Fibroblast of villous mesenchyme (primary cell): ENCODE results near the gene DBNDD2. TPM values are rescaled to one million over a fixed set of nuclear protein-coding genes. Genes with fewer than 3 reads are reported as not detected.
A peak's percentile ranks its signal among the peaks of the same experiment; 100 is the strongest.

Experiments
- DNase-seq: peaks from one replicate; pipeline ENCODE4 v3.0.0-alpha.2; 2010; ENCODE audit warnings: low read depth
- H3K4me3 ChIP-seq: 2 replicates; pipeline ENCODE4 v1.5.1; 2011; ENCODE audit warnings: low read depth, mild to moderate bottlenecking, low read length
- total RNA-seq: library from RNA; depleted of rRNA; stranded (reverse); fragments of >200 nt; gene quantifications from 2 replicates; pipeline ENCODE4 v1.2.3, GENCODE V29; 2012
- TF ChIP-seq, protein P1 (sequence below): IDR thresholded peaks from 2 replicates; pipeline ENCODE4 v1.5.1; 2012; ENCODE audit warnings: low read depth, mild to moderate bottlenecking, low read length; ENCODE audit not compliant: insufficient read depth

The DBNDD2 gene, protein sequence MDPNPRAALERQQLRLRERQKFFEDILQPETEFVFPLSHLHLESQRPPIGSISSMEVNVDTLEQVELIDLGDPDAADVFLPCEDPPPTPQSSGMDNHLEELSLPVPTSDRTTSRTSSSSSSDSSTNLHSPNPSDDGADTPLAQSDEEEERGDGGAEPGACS
- 9.9 and 11.3 TPM in 2 replicates for total RNA-seq

- TF ChIP-seq, protein P1, sequence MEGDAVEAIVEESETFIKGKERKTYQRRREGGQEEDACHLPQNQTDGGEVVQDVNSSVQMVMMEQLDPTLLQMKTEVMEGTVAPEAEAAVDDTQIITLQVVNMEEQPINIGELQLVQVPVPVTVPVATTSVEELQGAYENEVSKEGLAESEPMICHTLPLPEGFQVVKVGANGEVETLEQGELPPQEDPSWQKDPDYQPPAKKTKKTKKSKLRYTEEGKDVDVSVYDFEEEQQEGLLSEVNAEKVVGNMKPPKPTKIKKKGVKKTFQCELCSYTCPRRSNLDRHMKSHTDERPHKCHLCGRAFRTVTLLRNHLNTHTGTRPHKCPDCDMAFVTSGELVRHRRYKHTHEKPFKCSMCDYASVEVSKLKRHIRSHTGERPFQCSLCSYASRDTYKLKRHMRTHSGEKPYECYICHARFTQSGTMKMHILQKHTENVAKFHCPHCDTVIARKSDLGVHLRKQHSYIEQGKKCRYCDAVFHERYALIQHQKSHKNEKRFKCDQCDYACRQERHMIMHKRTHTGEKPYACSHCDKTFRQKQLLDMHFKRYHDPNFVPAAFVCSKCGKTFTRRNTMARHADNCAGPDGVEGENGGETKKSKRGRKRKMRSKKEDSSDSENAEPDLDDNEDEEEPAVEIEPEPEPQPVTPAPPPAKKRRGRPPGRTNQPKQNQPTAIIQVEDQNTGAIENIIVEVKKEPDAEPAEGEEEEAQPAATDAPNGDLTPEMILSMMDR = no peak
- no peak for DNase-seq
- peak within 1 kb of the TSS; percentile 78 for H3K4me3 ChIP-seq
Observed at GRCh38 chr20:45407783-45408645, at the start of gene DBNDD2. DBNDD2 (plus strand) TSS chr20:45408289; CDS start chr20:45408468, 179 bp downstream.

DNA sequence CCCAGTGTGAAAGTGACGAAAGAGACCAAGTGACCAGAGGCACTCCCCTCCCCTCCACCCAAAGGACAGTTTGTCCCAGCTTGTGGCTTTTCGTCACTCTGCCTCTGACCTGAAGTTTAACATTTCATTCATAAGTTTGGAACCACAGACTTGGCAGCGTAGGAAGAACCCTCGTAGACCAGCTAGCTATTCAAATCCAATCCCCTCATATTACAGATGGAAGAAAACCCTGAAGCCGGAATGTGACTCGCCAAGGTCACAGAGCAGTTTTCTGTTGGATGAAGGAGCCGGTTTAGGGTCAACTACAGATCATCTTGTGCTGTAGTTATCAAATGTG, 49.1 kb upstream of the DBNDD2 start:
- TF ChIP-seq, protein P1 = no peak
- DNase-seq = peak; percentile 90
- H3K4me3 ChIP-seq = no peak overlapping the region

GRCh38 chr20:45359406-45360148, 48.5 kb upstream of the DBNDD2 start:
- DNase-seq = peak; percentile 95
- H3K4me3 ChIP-seq = no peak overlapping the region
- TF ChIP-seq, protein P1 = no peak

GRCh38 chr20:45361793-45362192, 46.3 kb upstream of the DBNDD2 start:
- no peak for DNase-seq
- TF ChIP-seq, protein P1 = no peak

GRCh38 chr20:45362804-45363610, 45.1 kb upstream of the DBNDD2 start, which contains the start of gene SYS1:
SYS1 (plus strand) TSS chr20:45363156; CDS start chr20:45363532, 376 bp downstream.
- peak; percentile 99 for DNase-seq
- TF ChIP-seq, protein P1 = peak; percentile 75
- peak within 1 kb of the TSS; percentile 79 for H3K4me3 ChIP-seq

More at GRCh38 chr20:45361793-45362192, 46.3 kb upstream of the DBNDD2 start:
- H3K4me3 ChIP-seq = no peak overlapping the region
